ENCODE measurements around the gene LRRC71.

DNA sequence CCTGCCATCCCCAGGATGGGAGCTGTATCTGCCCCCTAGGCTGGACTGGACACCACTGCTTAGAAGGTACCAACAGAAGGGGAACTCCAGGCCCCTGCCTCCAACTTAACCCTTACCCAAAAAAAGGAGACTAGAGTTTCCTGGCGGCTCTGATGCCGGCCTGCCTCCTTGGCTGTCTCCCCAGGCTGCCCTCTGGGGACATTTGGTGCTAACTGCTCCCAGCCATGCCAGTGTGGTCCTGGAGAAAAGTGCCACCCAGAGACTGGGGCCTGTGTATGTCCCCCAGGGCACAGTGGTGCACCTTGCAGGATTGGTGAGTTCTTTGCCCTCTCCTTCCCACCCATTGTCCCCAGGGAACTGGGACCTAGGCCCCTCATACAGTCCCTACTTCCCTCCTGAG lies 8.1 kb upstream of the LRRC71 start:
- TF ChIP-seq, protein P1, sequence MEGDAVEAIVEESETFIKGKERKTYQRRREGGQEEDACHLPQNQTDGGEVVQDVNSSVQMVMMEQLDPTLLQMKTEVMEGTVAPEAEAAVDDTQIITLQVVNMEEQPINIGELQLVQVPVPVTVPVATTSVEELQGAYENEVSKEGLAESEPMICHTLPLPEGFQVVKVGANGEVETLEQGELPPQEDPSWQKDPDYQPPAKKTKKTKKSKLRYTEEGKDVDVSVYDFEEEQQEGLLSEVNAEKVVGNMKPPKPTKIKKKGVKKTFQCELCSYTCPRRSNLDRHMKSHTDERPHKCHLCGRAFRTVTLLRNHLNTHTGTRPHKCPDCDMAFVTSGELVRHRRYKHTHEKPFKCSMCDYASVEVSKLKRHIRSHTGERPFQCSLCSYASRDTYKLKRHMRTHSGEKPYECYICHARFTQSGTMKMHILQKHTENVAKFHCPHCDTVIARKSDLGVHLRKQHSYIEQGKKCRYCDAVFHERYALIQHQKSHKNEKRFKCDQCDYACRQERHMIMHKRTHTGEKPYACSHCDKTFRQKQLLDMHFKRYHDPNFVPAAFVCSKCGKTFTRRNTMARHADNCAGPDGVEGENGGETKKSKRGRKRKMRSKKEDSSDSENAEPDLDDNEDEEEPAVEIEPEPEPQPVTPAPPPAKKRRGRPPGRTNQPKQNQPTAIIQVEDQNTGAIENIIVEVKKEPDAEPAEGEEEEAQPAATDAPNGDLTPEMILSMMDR (IDR thresholded peaks at IDR 0.05): no peak
- no peak for TF ChIP-seq POLR2A (IDR thresholded peaks at IDR 0.05)

All from body of pancreas (tissue), 4 donors.